HEK293 (cell line): Measurements from ENCODE around the gene CCDC201.

Experiments
- CTCF ChIA-PET: fragments of 350-600 bp; formaldehyde crosslinking; extraction: SDS; loops from one replicate; lab custom pipeline; 2021; ENCODE audit warnings: antibody characterized with exemption; lab: Yijun Ruan, JAX
- POLR2A ChIA-PET: fragments of 300-600 bp; formaldehyde crosslinking; extraction: SDS; loops from one replicate; lab custom pipeline; 2020; ENCODE audit warnings: antibody characterized with exemption, inconsistent platforms; lab: Yijun Ruan, JAX
- H3K27ac ChIP-seq: fragments of 200-500 bp; sonication (Bioruptor generic); 2 replicates; pipeline ENCODE4 v1.5.1; 2014; ENCODE audit warnings: low read depth, low read length, control low read depth, inconsistent platforms; ENCODE audit errors: extremely low read depth
- H3K36me3 ChIP-seq, 2 experiments: fragments of 200-500 bp in 1 of 2; sonication (Bioruptor generic) in 1 of 2; 1 replicate in 1 of 2; 2 replicates in 1 of 2; pipeline ENCODE4 v1.5.1; 2014 to 2017; ENCODE audit warnings: inconsistent platforms in 2 of 2, low read length in 2 of 2; ENCODE audit not compliant: control insufficient read depth in 2 of 2, insufficient read depth in 1 of 2
- H3K4me1 ChIP-seq: fragments of 200-500 bp; sonication (Bioruptor generic); 2 replicates; pipeline ENCODE4 v1.5.1; 2014; ENCODE audit warnings: mild to moderate bottlenecking, low read length, inconsistent platforms; ENCODE audit not compliant: control insufficient read depth, insufficient read depth
- H3K4me3 ChIP-seq: 2 replicates; pipeline ENCODE4 v1.5.1; 2011; ENCODE audit warnings: low read depth, mild to moderate bottlenecking, control low read depth, low read length, moderate library complexity
- H3K9me3 ChIP-seq: fragments of 200-500 bp; sonication (Bioruptor generic); 2 replicates; pipeline ENCODE4 v1.5.1; 2014; ENCODE audit warnings: low read depth, low read length, inconsistent platforms; ENCODE audit not compliant: control insufficient read depth, insufficient read depth
- GLI4 ChIP-seq: fragments of 450-650 bp; formaldehyde crosslinking; IDR thresholded peaks from 2 replicates; pipeline ENCODE4 v1.5.1; 2016; ENCODE audit warnings: missing biosample characterization, missing genetic modification characterization
- HIC1 ChIP-seq: fragments of 450-650 bp; formaldehyde crosslinking; IDR thresholded peaks from 2 replicates; pipeline ENCODE4 v1.5.1; 2016; ENCODE audit warnings: missing biosample characterization, missing genetic modification characterization
- KLF16 ChIP-seq: fragments of 450-650 bp; formaldehyde crosslinking; IDR thresholded peaks from 2 replicates; pipeline ENCODE4 v1.5.1; 2017; ENCODE audit warnings: missing biosample characterization, missing genetic modification characterization
- KLF9 ChIP-seq: fragments of 450-650 bp; formaldehyde crosslinking; IDR thresholded peaks from 2 replicates; pipeline ENCODE4 v1.5.1; 2016; ENCODE audit warnings: missing biosample characterization, missing genetic modification characterization, low read depth
- RBAK ChIP-seq: fragments of 450-650 bp; formaldehyde crosslinking; IDR thresholded peaks from 2 replicates; pipeline ENCODE4 v1.5.1; 2016; ENCODE audit warnings: missing biosample characterization, missing genetic modification characterization
- ZNF398 ChIP-seq: fragments of 450-650 bp; formaldehyde crosslinking; IDR thresholded peaks from 2 replicates; pipeline ENCODE4 v1.5.1; 2017; ENCODE audit warnings: missing biosample characterization, missing genetic modification characterization
- ZNF423 ChIP-seq: fragments of 450-650 bp; formaldehyde crosslinking; IDR thresholded peaks from 2 replicates; pipeline ENCODE4 v1.5.1; 2016; ENCODE audit warnings: missing biosample characterization, missing genetic modification characterization
- ZNF449 ChIP-seq: fragments of 450-650 bp; formaldehyde crosslinking; IDR thresholded peaks from 2 replicates; pipeline ENCODE4 v1.5.1; 2017; ENCODE audit warnings: missing biosample characterization, mild to moderate bottlenecking, missing genetic modification characterization, moderate library complexity
- ZNF48 ChIP-seq: fragments of 450-650 bp; formaldehyde crosslinking; IDR thresholded peaks from 2 replicates; pipeline ENCODE4 v1.5.1; 2016; ENCODE audit warnings: missing biosample characterization, missing genetic modification characterization
- ZNF654 ChIP-seq: fragments of 450-650 bp; formaldehyde crosslinking; IDR thresholded peaks from 2 replicates; pipeline ENCODE4 v1.5.1; 2016; ENCODE audit warnings: low read depth, missing biosample characterization, missing genetic modification characterization
- ZNF660 ChIP-seq: fragments of 450-650 bp; IDR thresholded peaks from 2 replicates; pipeline ENCODE4 v1.5.1; 2018; ENCODE audit warnings: missing biosample characterization, mild to moderate bottlenecking, missing genetic modification characterization
- ZNF670 ChIP-seq: fragments of 450-650 bp; formaldehyde crosslinking; IDR thresholded peaks from 2 replicates; pipeline ENCODE4 v1.5.1; 2016; ENCODE audit warnings: missing biosample characterization, missing genetic modification characterization, low read depth
- ZNF792 ChIP-seq: fragments of 450-650 bp; formaldehyde crosslinking; IDR thresholded peaks from 2 replicates; pipeline ENCODE4 v1.5.1; 2016; ENCODE audit warnings: missing biosample characterization, missing genetic modification characterization
- ZSCAN16 ChIP-seq: fragments of 450-650 bp; formaldehyde crosslinking; IDR thresholded peaks from 2 replicates; pipeline ENCODE4 v1.5.1; 2016; ENCODE audit warnings: missing biosample characterization, missing genetic modification characterization
- ZSCAN5A ChIP-seq: fragments of 450-650 bp; formaldehyde crosslinking; IDR thresholded peaks from 2 replicates; pipeline ENCODE4 v1.5.1; 2016; ENCODE audit warnings: missing biosample characterization, missing genetic modification characterization

Gene CCDC201

GRCh38 chr7:45890902-45891461 is 18.1 kb upstream of the CCDC201 start:
- Histone ChIP-seq H3K27ac (no peak overlapping the region), H3K36me3 (no peaks in the 10 kb centered on the region), H3K4me3 (no peak overlapping the region), H3K4me1 (no peaks in the 10 kb centered on the region), H3K9me3 (no peaks in the 10 kb centered on the region)
- POLR2A ChIA-PET = no interaction called here
- CTCF ChIA-PET = interaction anchor here (0.5 to 1.9 kb wide), 16 partner anchors 9 to 1773 kb away, joined by 3 to 15 read pairs (median 4); partner anchors contain the start of gene IGFBP3
- TF ChIP-seq ZNF654 = peak; percentile 62
- TF ChIP-seq ZSCAN5A (tag by site-specific recombination) = no peak

GRCh38 chr7:45890125-45890901 is 17.4 kb upstream of the CCDC201 start:
- POLR2A ChIA-PET = no interaction called here
- TF ChIP-seq ZNF398 (no peak), ZNF449 (tag by site-specific recombination) (no peak), RBAK (no peak), ZSCAN16 (no peak), ZNF48 (no peak), ZNF670 (tag by site-specific recombination) (no peak), HIC1 (tag by site-specific recombination) (no peak), GLI4 (tag by site-specific recombination) (no peak)
- Histone ChIP-seq H3K9me3 (no peaks in the 10 kb centered on the region), H3K4me3 (no peak overlapping the region), H3K4me1 (no peaks in the 10 kb centered on the region), H3K36me3 (no peaks in the 10 kb centered on the region), H3K27ac (no peak overlapping the region)
- CTCF ChIA-PET = interaction anchor here (0.5 to 1.9 kb wide), 16 partner anchors 10 to 1774 kb away, joined by 3 to 15 read pairs (median 4); partner anchors contain the start of gene IGFBP3

- no peak for TF ChIP-seq KLF9 (tag by site-specific recombination)
- no peak for TF ChIP-seq ZNF423 (tag by site-specific recombination)
- no peak for TF ChIP-seq ZNF660
- TF ChIP-seq ZNF654 = no peak
- no peak for TF ChIP-seq ZNF792 (tag by site-specific recombination)
- TF ChIP-seq KLF16 (tag by site-specific recombination) = no peak
- TF ChIP-seq, all 188 proteins: peak for 0
- H3K27ac ChIP-seq = no peak overlapping the region
- CTCF ChIA-PET = interaction anchor here (0.8 to 1.9 kb wide), 9 partner anchors 23 to 1292 kb away, joined by 3 to 15 read pairs (median 3); no protein-coding TSS in a partner anchor
- no peaks in the 10 kb centered on the region for H3K9me3 ChIP-seq
- no peaks in the 10 kb centered on the region for H3K36me3 ChIP-seq
- no peaks in the 10 kb centered on the region for H3K4me1 ChIP-seq
- POLR2A ChIA-PET = no interaction called here
- H3K4me3 ChIP-seq = no peak overlapping the region
Measured at GRCh38 chr7:45889367-45890067, 16.6 kb upstream of the CCDC201 start.
